SK-N-SH (cell line): ENCODE results near the gene APH1B. TPM values are rescaled to one million over a fixed set of nuclear protein-coding genes. Genes with fewer than 3 reads are reported as not detected.

Experiments
- CTCF ChIA-PET: fragments of 300-600, 350-600 bp; formaldehyde crosslinking; extraction: SDS; loops from one replicate; lab custom pipeline; 2021; lab: Yijun Ruan, JAX
- POLR2A ChIA-PET: fragments of 350-600 bp; sonication (Branson Sonifier 250); formaldehyde crosslinking; extraction: SDS; loops from one replicate; lab custom pipeline; 2020; ENCODE audit warnings: antibody characterized with exemption, inconsistent platforms; lab: Yijun Ruan, JAX
- DNase-seq: peaks from one replicate; pipeline ENCODE4 v3.0.0; 2012
- H2AFZ ChIP-seq: fragments of 200-600 bp; sonication (generic); 2 replicates; pipeline ENCODE4 v1.8.1; 2016; ENCODE audit warnings: antibody characterized with exemption, mild to moderate bottlenecking, low read depth
- H3F3A ChIP-seq: fragments of 200-600 bp; sonication (generic); replicated peaks from 2 replicates; pipeline ENCODE3; 2016; ENCODE audit warnings: antibody characterized with exemption, mild to moderate bottlenecking; ENCODE audit not compliant: insufficient read depth
- H3K27ac ChIP-seq, 2 experiments: fragments of 200-500 bp in 1 of 2; fragments of 200-600 bp in 1 of 2; sonication (Bioruptor generic) in 1 of 2; sonication (generic), shearing (Covaris generic) in 1 of 2; 2 replicates each; pipeline versions ENCODE4 v1.5.1 to v1.6.1; 2014 to 2016; ENCODE audit warnings: low read depth in 2 of 2, inconsistent platforms in 1 of 2, low read length in 1 of 2, mild to moderate bottlenecking in 1 of 2, mixed read lengths in 1 of 2
- H3K27me3 ChIP-seq: fragments of 200-600 bp; sonication (generic), shearing (Covaris generic); 2 replicates; pipeline ENCODE4 v1.6.1; 2016; ENCODE audit warnings: mixed run types; ENCODE audit not compliant: insufficient read depth
- H3K36me3 ChIP-seq, 2 experiments: fragments of 200-500 bp in 1 of 2; fragments of 200-600 bp in 1 of 2; sonication (Bioruptor generic) in 1 of 2; sonication (generic) in 1 of 2; replicated peaks in 1 of 2; 2 replicates each; pipeline versions ENCODE3 to v1.5.1; 2014 to 2016; ENCODE audit warnings: low read length in 1 of 2, mild to moderate bottlenecking in 1 of 2; ENCODE audit not compliant: insufficient read depth in 2 of 2, control insufficient read depth in 1 of 2
- H3K4me1 ChIP-seq, 2 experiments: fragments of 200-500 bp in 1 of 2; fragments of 200-600 bp in 1 of 2; sonication (Bioruptor generic) in 1 of 2; sonication (generic), shearing (Covaris generic) in 1 of 2; 2 replicates each; pipeline versions ENCODE4 v1.5.1 to v1.6.1; 2014 to 2016; ENCODE audit warnings: low read depth in 1 of 2, low read length in 1 of 2, mixed run types in 1 of 2; ENCODE audit not compliant: insufficient read depth in 2 of 2, control insufficient read depth in 1 of 2
- H3K4me2 ChIP-seq: fragments of 200-600 bp; sonication (generic), shearing (Covaris generic); 2 replicates; pipeline ENCODE4 v1.6.1; 2017; ENCODE audit warnings: mixed run types
- H3K4me3 ChIP-seq, 2 experiments: fragments of 200-500 bp in 1 of 2; fragments of 200-600 bp in 1 of 2; sonication (Bioruptor generic) in 1 of 2; sonication (generic), shearing (Covaris generic) in 1 of 2; 2 replicates each; pipeline versions ENCODE4 v1.5.1 to v1.8.1; 2014 to 2016; ENCODE audit warnings: low read depth in 2 of 2, inconsistent platforms in 1 of 2, low read length in 1 of 2, mild to moderate bottlenecking in 1 of 2, mixed read lengths in 1 of 2, moderate library complexity in 1 of 2
- H3K79me2 ChIP-seq: fragments of 200-600 bp; sonication (generic); 2 replicates; pipeline ENCODE4 v1.8.1; 2017; ENCODE audit warnings: mild to moderate bottlenecking; ENCODE audit not compliant: insufficient read depth
- H3K9ac ChIP-seq: fragments of 200-600 bp; sonication (generic); 2 replicates; pipeline ENCODE4 v1.6.1; 2017; ENCODE audit warnings: mixed run types
- H3K9me2 ChIP-seq: fragments of 200-600 bp; sonication (generic); 2 replicates; pipeline ENCODE4 v1.6.1; 2017; ENCODE audit warnings: mixed run types
- H3K9me3 ChIP-seq: fragments of 200-600 bp; sonication (generic); 2 replicates; pipeline ENCODE4 v1.6.1; 2017; ENCODE audit warnings: mixed run types, mild to moderate bottlenecking, moderate library complexity
- H4K20me1 ChIP-seq: fragments of 200-600 bp; sonication (generic); 2 replicates; pipeline ENCODE4 v1.6.1; 2017; ENCODE audit warnings: mild to moderate bottlenecking, mixed run types; ENCODE audit not compliant: insufficient read depth
- EZH2phosphoT487 ChIP-seq: fragments of 200-600 bp; sonication (generic); IDR thresholded peaks from 2 replicates; pipeline ENCODE4 v1.6.1; 2017; ENCODE audit warnings: low read depth, mixed run types, mild to moderate bottlenecking, antibody characterized with exemption, moderate library complexity, borderline replicate concordance
- GABPA ChIP-seq: IDR thresholded peaks from 2 replicates; pipeline ENCODE4 v1.4.0; 2012; ENCODE audit warnings: low read depth, mild to moderate bottlenecking
- JUND ChIP-seq: IDR thresholded peaks from 2 replicates; pipeline ENCODE4 v1.4.0; 2012
- NRF1 ChIP-seq: IDR thresholded peaks from 2 replicates; pipeline ENCODE4 v1.6.1; 2012; ENCODE audit warnings: low read depth, mild to moderate bottlenecking, low read length
- REST ChIP-seq: IDR thresholded peaks from 2 replicates; pipeline ENCODE4 v1.6.1; 2012; ENCODE audit warnings: mild to moderate bottlenecking, low read depth, low read length, moderate library complexity
- TAF1 ChIP-seq: IDR thresholded peaks from 2 replicates; pipeline ENCODE4 v1.6.1; 2012; ENCODE audit warnings: low read depth, mild to moderate bottlenecking, low read length, moderate library complexity, borderline replicate concordance
- WGBS: methylation state at CpG from one replicate; pipeline ENCODE4 v1.1.6; 2017; ENCODE audit warnings: low lambda C conversion rate; 5-methylcytosine and 5-hydroxymethylcytosine counted together
- polyA plus RNA-seq, 3 experiments: library from polyadenylated mRNA; depleted of rRNA; stranded (reverse); fragments of >200 nt; gene quantifications; 2 replicates each; pipeline ENCODE4 v1.2.3, GENCODE V29; 2012
- TF ChIP-seq, protein P1 (sequence below): fragments of 150-350 bp; IDR thresholded peaks from 2 replicates; pipeline ENCODE4 v1.6.1; 2016; ENCODE audit warnings: mild to moderate bottlenecking, low read depth, low read length
- TF ChIP-seq, protein P2 (sequence below): IDR thresholded peaks from 2 replicates; pipeline ENCODE4 v1.4.0; 2012; ENCODE audit warnings: low read depth

Gene APH1B
- polyA plus RNA-seq, 1 of the 3 experiments (the other 2 are of a cell fraction), result 7.6 TPM

DNA sequence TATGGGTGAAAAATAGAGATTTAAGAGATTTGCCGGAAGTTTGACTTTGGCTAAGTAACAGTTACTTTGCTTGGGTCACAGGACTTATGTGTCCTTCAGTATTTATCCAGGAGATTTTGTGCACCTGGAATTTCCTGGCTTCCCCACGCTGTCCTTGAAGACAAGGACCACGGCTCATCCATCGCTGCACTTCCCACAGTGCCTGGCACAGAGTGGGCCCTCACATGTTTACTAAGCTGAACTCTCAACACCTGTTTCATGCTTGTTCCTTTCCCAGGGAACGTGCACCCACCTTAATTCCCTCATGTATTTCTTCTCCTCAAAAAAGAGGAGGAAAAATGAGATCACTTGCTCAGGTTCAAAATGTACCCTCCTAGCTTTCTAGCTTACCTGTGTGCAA lies 72.2 kb downstream of the APH1B start:
- H3F3A ChIP-seq, result peaks cover 11% of the 10 kb centered on the region
- no peak overlapping the region for H2AFZ ChIP-seq
- POLR2A ChIA-PET, result no interaction called here
- H3K4me3 ChIP-seq, result no peak overlapping the region
- H4K20me1 ChIP-seq, result no peaks in the 10 kb centered on the region
- CTCF ChIA-PET, result interaction anchor here (0.8 to 1.7 kb wide), 2 partner anchors 13 to 211 kb away, joined by 3 to 4 read pairs; no protein-coding TSS in a partner anchor
- no peak for DNase-seq
- H3K4me2 ChIP-seq, result 0 out of 2 replicates have a peak overlapping the region, but pooled peaks have one; percentile 52
- H3K9me2 ChIP-seq, result no peaks in the 10 kb centered on the region
- no peaks in the 10 kb centered on the region; the same call in 1 of the 2 replicates for H3K79me2 ChIP-seq
- TF ChIP-seq, protein P1, sequence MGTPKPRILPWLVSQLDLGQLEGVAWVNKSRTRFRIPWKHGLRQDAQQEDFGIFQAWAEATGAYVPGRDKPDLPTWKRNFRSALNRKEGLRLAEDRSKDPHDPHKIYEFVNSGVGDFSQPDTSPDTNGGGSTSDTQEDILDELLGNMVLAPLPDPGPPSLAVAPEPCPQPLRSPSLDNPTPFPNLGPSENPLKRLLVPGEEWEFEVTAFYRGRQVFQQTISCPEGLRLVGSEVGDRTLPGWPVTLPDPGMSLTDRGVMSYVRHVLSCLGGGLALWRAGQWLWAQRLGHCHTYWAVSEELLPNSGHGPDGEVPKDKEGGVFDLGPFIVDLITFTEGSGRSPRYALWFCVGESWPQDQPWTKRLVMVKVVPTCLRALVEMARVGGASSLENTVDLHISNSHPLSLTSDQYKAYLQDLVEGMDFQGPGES, result no peak
- no peak overlapping the region for H3K9ac ChIP-seq
- peak overlapping the region in 1 of 2 experiments; percentile 98; a peak in 1 of 4 replicates for H3K27ac ChIP-seq
- no peaks in the 10 kb centered on the region for H3K9me3 ChIP-seq
- no peaks in the 10 kb centered on the region for H3K36me3 ChIP-seq
- WGBS, result 93% methylated on average over 5 of the region's 5 CpGs
- H3K4me1 ChIP-seq, result peaks cover 23 to 39% of the 10 kb centered on the region in 2 experiments
- no peaks in the 10 kb centered on the region for H3K27me3 ChIP-seq

DNA sequence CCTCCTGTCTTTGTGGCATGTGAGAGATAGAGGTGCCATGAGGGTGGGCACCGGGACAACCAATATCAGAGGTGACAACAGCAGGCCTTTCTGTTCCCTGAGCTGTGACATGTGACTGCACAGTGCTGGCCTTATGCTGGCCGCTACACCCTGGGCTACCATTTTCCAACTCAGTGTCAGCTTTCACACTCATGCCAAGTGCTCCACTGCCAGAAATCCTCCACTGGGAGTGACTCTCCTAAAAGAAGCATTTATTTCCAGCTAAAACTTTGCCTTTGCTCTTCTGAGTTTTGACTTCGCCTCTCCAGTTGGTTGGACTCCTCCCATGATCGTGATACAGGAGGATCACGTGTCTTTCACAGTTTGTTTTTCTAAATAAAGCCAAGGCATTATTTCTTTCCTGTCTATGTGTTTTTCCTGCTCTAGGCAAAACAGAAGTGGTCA lies 72.8 kb downstream of the APH1B start:
- 93% methylated on average over 4 of the region's 5 CpGs for WGBS
- H4K20me1 ChIP-seq, result no peaks in the 10 kb centered on the region
- peaks cover 11% of the 10 kb centered on the region for H3F3A ChIP-seq
- H3K4me2 ChIP-seq, result no peak overlapping the region
- POLR2A ChIA-PET, result no interaction called here
- H3K9me2 ChIP-seq, result no peaks in the 10 kb centered on the region
- no peaks in the 10 kb centered on the region; the same call in 1 of the 2 replicates for H3K79me2 ChIP-seq
- no peak overlapping the region for H3K4me3 ChIP-seq
- no peaks in the 10 kb centered on the region for H3K9me3 ChIP-seq
- no peaks in the 10 kb centered on the region for H3K27me3 ChIP-seq
- CTCF ChIA-PET, result interaction anchor here (0.8 kb wide), 1 partner anchor 211 kb away, joined by 3 read pairs; no protein-coding TSS in a partner anchor
- H3K4me1 ChIP-seq, result peaks cover 20 to 33% of the 10 kb centered on the region in 2 experiments
- peak overlapping the region in 1 of 2 experiments; percentile 98; a peak in 1 of 4 replicates for H3K27ac ChIP-seq
- H2AFZ ChIP-seq, result no peak overlapping the region
- no peak overlapping the region for H3K9ac ChIP-seq
- no peak for TF ChIP-seq TAF1
- TF ChIP-seq, protein P2, sequence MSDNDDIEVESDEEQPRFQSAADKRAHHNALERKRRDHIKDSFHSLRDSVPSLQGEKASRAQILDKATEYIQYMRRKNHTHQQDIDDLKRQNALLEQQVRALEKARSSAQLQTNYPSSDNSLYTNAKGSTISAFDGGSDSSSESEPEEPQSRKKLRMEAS, result no peak
- TF ChIP-seq NRF1, result no peak
- no peak for TF ChIP-seq GABPA
- no peak for TF ChIP-seq JUND
- no peak for TF ChIP-seq REST
- no peak for TF ChIP-seq EZH2phosphoT487
- DNase-seq, result no peak
- no peaks in the 10 kb centered on the region for H3K36me3 ChIP-seq
